GM21737 (cell line): ENCODE data around the gene VCAN.
"Not testable (repeated sequence)": the region's sequence is repeated elsewhere in the genome, so short reads cannot be mapped to it uniquely, and the experiment has no call there.

ENCODE experiments used
- ATAC-seq: cut with Tn5 transposase; IDR thresholded peaks from one replicate; pipeline ENCODE4 v1.9.1; 2021; ENCODE audit warnings: mild to moderate bottlenecking, moderate library complexity; ENCODE audit not compliant: unreplicated experiment

Gene VCAN

DNA sequence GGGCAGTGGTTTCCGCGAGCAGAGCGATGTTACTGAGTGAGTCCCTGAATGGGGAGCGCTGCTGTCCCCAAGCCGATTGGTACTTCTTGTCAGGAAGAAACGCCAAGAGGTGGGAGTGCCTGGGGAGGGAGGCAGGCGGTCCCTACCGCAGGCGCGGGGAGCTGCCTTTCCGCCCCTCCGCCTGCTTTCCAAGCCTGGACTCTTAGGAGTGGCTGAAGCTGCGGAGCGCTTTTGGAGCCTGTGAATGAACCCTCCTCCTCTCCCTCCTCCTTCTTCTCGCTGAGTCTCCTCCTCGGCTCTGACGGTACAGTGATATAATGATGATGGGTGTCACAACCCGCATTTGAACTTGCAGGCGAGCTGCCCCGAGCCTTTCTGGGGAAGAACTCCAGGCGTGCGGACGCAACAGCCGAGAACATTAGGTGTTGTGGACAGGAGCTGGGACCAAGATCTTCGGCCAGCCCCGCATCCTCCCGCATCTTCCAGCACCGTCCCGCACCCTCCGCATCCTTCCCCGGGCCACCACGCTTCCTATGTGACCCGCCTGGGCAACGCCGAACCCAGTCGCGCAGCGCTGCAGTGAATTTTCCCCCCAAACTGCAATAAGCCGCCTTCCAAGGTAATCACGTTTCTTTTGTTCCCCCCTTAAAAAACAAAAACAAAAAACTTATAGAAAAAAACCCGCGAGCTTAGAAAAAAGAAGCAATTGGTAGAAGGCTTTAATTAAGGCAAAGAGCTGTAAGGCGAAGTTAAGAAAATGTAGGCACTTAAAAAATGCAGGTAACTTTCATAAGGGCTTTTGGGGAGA, at the start of gene VCAN:
Gene VCAN, plus strand, starts transcription at position 340 of the 808 bp plus-strand sequence. CDS start 11,775 bp downstream, outside the sequence.
- no peak for ATAC-seq

- no peak for ATAC-seq
Measured at GRCh38 chr5:83422284-83422683, 49.3 kb upstream of the VCAN start.

- ATAC-seq = no peak
Measured at GRCh38 chr5:83426855-83427254, 44.7 kb upstream of the VCAN start.

- ATAC-seq = no peak
Measured at GRCh38 chr5:83428126-83428525, 43.4 kb upstream of the VCAN start.

DNA sequence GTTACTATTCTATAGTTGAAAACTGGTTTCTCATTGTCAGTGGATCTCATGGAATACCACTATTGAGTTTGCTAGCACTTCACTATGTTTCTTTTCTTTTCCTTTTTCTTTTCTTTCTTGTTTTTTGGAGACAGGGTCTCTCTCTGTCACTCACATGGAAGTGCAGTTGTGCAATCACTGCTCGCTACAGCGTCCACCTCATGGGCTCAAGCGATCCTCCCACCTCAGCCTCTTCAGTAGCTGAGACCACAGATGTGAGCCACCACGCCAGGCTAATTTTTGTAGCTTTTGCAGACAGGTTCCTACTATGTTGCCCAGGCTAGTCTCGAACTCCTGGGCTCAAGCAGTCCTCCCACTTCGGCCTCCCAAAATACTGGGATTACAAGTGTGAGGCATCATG, 42.7 kb upstream of the VCAN start:
- no peak for ATAC-seq

- ATAC-seq = peak; percentile 66
Measured at GRCh38 chr5:83430130-83431010, 41.2 kb upstream of the VCAN start.

DNA sequence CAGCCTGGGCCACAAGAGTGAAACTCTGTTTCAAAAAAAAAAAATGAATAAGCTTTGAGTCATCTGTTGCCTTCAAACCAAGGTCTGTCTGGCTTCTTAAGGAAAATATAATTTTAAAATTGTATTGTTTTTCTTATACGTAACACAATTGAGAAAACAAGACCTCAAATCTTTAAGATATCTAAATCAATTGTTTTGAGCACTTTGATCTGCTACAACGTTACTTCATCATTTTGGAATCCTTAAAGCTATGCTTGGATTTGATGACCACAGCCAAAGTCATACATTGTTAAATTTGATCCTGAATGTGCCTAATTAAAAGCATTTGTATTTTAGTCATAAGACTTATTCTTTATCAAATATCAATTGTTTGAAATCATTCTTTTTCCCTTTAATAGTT, 37.7 kb upstream of the VCAN start:
- ATAC-seq = no peak

GRCh38 chr5:83434946-83435345, 36.6 kb upstream of the VCAN start:
- ATAC-seq = no peak

DNA sequence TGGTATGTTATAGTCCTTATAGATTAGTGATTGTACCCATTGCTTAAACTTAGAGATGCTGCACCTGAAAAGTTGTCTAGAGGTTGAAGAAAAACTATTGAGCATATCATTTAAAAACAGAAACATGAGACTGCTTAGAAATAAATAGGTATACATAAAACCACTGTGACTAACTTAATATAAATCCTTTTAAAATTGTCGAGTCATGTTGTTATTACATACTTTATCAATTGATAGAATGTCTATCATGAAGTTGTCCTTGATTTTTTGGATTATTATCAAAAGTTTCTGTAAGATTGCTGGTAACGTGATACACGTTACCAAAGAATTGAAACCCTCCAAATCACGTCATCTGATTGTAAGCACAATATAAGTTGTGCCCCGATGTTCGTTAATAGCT, 35.3 kb upstream of the VCAN start:
- ATAC-seq = no peak

DNA sequence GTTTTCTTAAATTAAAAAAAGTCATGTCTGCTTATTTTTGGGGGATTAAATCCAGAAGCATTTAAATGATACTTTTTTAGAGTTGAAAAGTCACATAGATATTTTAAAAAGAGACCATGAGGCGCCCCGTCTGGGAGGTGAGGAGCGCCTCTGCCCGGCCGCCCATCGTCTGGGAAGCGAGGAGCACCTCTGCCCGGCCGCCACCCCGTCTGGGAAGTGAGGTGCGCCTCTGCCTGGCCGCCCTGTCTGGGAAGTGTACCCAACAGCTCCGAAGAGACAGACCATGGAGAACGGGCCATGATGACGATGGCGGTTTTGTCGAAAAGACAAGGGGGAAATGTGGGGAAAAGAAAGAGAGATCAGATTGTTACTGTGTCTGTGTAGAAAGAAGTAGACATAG, 33.8 kb upstream of the VCAN start:
- not testable (repeated sequence) for ATAC-seq

GRCh38 chr5:83440826-83441225, 30.7 kb upstream of the VCAN start:
- no peak for ATAC-seq

- peak; percentile 69 for ATAC-seq
Measured at GRCh38 chr5:83441747-83442146, 29.8 kb upstream of the VCAN start.

DNA sequence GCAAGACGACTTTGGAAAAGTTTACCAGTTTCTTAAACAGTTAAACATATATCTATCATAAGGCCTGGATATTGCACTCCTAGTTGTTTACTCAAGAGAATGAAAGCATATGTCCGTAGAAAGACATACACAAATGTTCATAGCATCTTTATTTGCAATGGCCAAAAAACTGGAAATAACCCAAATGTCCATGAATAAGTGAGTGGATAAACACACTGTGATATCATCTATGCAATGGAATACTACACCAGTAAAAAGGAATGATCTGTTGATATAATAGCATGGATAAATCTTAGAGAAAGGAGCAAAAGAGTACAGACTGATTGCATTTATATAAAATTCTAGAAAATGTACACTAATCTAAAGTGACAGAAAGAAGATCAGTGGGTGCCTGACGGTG, 28.0 kb upstream of the VCAN start:
- no peak for ATAC-seq

- ATAC-seq = no peak
Measured at GRCh38 chr5:83444445-83444844, 27.1 kb upstream of the VCAN start.

DNA sequence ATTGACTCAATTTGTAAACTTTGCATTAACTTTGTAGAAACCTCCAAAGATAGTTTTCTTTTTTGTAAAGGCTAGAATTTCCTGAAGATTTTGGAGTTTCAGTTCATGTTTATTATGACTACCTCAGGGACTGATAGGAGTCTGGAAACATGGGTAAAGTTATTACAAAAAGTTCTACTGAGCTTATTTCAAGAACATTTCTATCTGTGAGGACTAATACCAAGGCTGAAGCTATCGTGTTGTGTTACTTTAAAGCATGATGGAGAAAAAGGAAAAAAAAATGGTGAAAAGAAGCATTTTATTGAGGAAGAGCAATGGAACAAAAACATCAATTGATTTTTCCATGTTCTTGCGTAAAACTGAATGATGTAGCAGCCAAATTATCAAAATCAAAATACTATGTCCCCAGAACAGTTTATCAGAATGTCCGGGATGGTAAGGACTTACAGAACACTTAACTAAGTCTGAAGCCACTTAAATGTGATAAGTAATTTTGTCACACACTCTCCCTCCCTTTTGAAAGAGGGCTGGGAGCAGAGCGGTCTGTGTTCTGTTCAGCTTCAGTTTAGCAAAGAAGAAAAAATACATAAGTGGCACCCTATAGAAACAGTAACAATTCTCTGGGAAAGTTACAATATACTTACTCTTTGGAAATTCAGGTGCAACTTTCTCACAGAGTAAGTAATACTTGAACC, 25.1 kb upstream of the VCAN start:
- no peak for ATAC-seq

DNA sequence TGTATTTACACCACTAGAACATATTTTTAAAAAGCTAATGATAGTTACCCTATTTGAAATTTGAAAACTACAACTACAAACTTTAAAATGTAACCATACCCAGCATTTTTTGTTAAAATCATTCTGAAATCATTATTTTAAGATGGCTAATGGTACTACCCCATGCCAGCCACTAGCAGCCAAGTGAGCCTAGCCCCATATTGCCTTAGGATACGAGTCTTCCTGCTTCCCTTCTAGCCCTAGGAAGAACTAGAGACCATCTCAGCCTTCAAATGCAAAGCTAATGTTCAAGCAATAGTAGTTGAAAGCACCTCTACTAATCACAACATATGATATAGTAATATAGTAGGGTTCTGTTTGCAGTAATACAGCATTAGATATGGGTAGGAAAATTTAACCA, 24.0 kb upstream of the VCAN start:
- ATAC-seq = no peak

DNA sequence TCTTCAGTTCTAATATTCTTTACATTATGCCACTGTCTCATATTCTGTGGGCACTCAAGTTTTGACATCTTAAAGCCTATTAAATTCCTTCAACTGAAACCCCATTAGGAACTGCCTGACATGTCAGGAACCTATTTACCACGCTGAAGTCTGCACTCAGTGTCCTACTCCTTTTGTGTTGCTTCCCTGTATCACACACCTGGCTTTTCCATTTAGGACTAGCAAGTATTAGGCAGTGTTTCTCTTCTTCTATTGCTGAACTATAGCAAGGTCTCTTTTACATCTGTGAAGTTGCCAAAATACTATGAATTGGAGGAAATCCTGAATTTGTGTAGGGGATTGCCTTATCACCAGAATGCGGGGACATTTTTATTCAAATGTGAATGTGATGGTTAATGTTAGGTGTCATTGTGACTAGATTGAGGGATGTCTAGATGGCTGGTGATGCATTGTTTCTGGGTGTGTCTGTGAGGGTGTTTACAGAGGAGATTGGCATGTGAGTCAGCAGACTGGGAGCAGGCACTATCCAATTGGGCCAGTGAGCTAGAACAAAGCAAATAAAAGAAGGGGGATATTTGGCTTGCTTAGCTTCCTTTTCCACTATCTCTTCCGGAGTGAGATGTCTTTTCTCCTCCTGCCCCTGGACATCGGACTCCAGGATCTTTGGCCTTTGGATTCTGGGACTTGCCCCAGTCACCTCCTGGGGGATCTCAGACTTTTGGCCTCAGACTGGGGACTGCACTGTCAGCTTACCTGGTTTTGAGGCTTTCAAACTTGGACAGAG, 21.2 kb upstream of the VCAN start:
- no peak for ATAC-seq

DNA sequence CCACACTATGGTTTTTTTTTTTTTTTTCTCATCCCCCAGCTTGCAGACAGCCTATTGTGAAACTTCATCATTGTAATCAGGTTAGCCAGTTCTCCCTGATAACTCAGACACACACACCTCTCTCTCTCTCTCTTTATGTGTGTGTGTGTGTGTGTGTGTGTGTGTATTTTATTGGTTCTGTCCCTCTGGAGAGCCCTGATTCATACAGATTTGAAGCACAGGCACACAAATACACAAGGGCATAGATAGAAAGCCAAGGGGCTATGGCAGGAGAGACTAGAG, 20.6 kb upstream of the VCAN start:
- no peak for ATAC-seq

DNA sequence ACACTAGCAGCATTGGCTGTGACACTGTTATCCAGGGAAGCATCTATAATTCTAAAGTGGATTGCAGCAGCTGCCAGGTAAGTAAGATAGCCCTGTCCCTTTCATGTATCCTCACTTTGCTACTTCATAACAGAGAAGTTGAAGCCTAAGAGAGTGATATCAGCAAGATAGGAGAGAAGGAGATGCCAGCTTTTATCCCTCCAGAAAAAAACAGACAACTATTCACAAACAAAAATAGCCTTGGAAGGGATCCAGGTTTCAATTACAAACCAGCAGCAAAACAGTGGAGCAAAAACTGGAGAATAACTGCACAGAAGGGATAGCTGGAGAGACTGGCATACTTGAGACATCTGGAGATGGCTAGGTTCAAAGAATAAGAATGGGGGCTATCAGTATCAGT, 19.6 kb upstream of the VCAN start:
- ATAC-seq = no peak

DNA sequence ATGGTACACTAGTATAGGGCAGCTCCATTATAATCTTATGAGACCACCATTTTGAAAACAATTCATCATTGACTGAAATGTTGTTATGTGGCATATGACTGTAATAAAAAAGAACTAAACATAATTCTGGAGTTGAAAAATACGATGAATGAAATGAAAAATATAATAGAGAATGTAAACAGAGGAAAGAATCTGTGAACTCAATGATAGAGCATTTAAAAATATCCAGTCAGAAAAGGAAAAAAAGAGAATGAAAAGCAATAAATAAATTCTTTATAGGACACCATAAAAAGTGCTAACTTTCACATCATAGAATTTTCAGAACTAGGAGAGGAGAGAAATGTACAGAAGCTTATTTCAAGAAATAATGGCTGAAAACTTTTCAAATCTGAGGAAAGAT, 17.6 kb upstream of the VCAN start:
- no peak for ATAC-seq

DNA sequence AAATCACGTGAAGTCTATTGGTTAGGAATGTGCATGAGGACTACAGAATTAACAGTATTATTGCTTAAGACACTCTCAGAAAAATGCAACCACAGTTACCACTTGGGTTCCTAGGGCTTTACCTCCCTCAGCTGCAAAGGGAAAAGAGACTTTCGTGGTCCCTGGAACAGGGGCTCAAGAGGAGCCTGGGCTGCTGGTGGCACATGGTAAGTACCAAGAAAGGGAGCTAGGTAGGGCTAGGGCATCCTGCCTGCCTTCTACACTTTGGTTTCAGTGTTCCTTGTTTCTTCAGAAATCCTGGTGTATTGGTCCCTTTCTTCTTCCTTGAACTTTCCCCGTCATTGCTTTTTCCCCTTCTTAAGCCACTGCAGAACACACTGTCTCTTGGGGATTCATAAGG, 7.3 kb upstream of the VCAN start:
- ATAC-seq = no peak
